ENCODE measurements around the gene LRRC42.
A peak's percentile ranks its signal among the peaks of the same experiment; 100 is the strongest.

Gene LRRC42, protein sequence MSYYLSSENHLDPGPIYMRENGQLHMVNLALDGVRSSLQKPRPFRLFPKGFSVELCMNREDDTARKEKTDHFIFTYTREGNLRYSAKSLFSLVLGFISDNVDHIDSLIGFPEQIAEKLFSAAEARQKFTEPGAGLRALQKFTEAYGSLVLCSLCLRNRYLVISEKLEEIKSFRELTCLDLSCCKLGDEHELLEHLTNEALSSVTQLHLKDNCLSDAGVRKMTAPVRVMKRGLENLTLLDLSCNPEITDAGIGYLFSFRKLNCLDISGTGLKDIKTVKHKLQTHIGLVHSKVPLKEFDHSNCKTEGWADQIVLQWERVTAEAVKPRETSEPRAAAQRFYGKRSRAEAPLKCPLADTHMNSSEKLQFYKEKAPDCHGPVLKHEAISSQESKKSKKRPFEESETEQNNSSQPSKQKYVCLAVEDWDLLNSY

GRCh38 chr1:53946252-53947171 lies at the start of gene LRRC42:
TSS of gene LRRC42 (plus strand) at chr1:53946350. CDS start at chr1:53952000, 5,650 bp downstream.
- peak in 1 of 2 experiments; percentile 79 for DNase-seq

- no peak for DNase-seq
Observed at GRCh38 chr1:53896635-53897229, 49.4 kb upstream of the LRRC42 start.

- DNase-seq: no peak
Observed at GRCh38 chr1:53899206-53899628, 46.9 kb upstream of the LRRC42 start.

GRCh38 chr1:53899708-53900107 lies 46.4 kb upstream of the LRRC42 start:
- no peak for DNase-seq

DNA sequence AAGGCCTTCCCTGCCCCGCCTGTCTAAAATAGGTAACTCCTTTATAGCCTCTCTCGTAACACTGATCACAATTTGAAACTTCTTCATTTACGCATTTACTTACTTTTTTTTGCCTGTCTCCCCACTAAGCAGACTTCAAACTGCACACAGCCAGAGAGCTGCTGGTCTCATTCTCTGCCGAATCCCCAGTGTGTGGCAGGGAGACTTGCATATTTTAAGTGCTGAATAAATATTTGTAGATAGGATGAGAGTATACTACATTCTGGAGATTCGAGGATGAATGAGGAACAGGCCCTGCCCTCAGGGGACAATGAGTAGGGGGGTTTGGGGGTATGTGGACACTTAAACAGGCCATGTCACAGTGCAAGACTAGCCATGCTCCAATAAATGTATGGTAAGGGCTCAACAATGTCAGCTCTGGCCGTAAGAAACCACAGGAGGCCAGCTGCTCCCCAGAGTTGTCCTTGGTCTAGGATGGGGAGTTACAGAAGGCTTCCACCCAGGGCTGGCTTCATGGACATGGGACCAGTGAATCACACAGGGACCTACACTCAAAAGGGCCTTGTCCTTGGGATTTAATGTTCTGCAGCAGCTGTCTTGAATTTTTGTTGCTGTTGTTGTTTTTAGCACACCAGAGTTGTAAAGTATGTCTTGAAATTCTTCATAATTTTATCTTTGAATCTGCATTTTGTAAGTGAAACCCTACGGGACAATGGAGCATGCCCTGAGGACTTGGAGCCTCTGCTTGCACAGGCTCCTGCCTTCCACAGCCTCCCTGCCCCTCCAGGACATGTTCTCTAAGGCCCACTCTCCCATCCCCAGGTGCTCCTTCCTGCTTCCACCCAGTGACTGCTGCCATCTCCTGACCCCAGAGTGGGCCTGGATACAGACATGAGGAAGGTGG lies 43.7 kb upstream of the LRRC42 start:
- DNase-seq: no peak

- DNase-seq: no peak
Observed at GRCh38 chr1:53905509-53905908, 40.6 kb upstream of the LRRC42 start.

- DNase-seq: no peak
Observed at GRCh38 chr1:53906121-53906520, 40.0 kb upstream of the LRRC42 start.

GRCh38 chr1:53909946-53910345 lies 36.2 kb upstream of the LRRC42 start:
- DNase-seq: no peak

DNA sequence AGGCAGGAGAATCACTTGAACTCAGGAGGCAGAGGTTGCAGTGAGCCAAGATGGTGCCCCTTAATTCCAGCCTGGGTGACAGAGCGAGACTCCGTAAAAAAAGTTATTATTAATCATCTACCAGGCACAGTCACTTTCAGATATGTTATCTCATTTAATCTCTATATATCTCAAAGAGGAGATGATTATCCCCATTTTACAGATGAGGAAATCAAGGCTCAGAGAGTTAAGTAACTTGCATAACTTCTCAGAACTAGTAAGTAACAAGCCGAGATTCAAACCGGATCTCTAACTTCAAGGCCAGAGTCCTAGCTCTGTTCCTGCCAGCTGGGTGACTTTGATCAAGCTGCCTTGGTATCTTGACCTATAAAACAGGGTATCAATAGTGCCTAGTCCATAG lies 34.7 kb upstream of the LRRC42 start:
- no peak for DNase-seq

- DNase-seq: no peak
Observed at GRCh38 chr1:53913352-53914033, 32.7 kb upstream of the LRRC42 start.

GRCh38 chr1:53918343-53918742 lies 27.8 kb upstream of the LRRC42 start:
- DNase-seq: no peak

DNA sequence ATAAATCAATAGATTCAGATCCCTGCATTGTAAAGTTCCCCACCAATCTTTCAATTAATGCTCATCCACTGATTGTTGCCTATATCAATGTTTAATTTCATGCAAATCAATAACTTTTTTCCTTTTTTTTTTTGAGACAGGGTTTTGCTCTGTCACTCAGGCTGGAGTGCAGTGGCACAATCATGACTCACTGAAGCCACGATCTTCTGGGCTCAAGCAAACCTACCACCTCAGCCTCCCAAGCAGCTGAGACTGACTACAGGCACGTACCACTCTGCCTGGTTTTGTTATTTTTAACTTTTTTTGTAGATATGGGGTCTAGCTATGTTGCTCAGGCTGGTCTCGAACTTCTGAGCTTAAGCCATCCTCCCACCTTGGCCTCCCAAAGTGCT lies 26.5 kb upstream of the LRRC42 start:
- no peak for DNase-seq

DNA sequence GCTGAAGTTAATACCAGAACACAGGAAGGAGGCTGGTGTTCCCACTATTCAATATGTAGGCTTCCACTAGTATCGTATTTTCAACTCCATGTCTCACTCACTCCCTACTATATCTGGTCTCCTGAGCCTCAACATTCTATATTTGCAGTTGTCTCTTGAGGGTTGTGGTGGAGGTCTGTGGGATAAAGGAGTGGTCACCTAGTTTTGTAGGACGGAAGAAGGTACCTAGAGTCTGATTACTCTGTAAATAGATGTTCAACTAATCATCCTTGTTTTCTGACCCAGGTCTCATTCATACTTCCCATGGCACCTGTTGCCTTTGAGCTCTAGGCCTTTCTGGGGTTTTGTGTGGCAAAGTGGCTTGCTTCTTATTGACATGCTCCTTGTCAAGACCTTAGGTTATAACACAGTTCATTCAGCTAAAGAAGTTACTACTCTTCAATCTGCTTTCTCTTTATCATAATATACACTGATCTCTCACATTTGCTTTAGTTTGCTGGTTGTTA lies 18.7 kb upstream of the LRRC42 start:
- DNase-seq: no peak

DNA sequence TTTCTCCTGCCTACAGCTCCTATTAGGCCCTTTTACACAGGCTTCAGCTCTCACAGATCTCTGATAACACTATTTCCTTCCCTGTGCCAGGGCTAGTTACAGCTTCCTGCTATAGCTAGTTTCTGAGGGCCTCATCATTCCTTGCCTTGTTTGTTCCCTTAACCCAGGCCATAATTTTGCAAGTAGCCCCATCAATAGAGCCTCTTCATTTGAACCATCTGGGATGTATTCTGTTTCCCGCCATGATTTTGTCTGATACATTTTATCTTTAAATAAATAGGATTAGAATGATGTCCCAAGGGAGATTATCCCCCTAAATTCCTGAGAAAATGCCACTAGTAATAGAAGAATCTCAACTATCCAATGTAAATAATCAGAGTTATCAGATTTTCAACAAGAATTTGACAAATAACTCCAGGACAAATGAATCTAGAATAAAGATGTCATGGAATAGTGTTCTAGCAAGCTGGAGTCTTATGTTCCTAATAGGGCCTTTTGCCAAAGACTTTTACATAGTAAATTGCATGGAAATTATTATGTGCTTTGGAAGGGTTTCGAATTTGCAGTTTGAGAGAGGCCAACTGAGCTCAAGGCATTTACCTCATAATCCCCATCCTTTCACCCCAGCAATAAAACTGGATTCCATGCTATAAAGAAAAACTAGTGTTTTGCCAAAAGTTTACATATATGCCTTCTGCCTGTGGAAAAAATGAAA lies 16.7 kb upstream of the LRRC42 start:
- DNase-seq: no peak

DNA sequence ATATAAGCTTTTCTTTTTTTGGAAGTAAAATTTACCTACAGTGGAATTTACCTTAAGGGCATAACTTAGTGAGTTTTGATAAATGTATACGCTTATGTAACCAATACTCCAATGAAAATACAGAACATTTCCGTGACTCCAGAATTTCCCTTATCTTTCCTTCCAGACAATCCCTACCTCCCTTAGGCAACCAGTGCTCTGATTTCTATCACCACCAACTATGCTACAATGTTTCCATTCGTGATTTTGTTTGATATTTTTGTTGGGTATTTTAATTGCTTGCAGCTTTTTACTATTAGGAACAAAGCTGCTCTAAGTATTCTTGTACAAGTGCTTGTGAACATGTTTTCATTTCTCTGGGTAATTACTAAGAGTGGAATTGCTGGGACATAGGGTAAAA lies 15.2 kb upstream of the LRRC42 start:
- DNase-seq: no peak

DNA sequence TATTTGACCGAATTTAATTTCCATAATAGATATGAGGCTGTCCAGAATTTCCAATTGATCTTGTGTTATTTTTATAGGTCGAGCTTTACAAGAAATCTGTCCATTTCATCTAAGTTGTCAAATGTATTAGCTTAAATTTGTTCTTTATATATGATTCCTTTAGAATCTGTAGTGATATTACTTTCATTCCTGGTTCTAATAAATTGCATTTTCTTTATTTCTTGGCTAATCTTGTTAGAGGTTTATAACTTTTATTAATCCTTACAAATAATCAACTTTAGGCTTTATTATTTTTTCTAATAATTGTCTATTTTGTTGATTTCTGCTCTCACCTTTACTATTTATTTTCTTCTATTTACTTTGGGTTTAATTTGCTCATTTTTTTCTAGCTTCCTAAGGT lies 14.6 kb upstream of the LRRC42 start:
- no peak for DNase-seq

DNA sequence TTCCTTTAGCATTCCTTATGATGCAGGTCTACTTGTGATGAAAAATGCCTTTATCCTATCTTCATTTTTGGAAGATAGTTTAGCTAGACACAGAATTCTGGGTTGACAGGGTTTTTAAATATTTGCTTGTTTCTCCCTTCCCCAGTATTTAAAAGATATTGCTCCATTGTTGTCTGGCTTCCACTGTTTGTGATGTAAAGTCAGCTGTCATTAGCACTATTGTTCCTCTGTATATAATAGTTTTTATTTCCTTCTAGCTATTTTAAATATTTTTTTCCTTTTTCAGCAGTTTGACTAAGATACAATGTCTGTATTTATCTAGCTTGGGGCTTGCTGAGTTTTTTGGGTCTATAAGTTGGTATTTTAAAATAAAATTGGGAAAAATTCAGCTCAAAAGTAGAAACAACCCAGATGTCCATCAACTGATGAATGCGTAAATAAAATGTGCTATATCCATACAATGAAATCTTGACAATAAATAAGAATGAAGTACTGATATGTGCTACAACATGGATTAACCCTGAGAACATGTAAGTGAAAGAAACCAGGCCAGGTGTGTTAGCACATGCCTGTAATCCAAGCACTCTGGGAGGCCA lies 11.9 kb upstream of the LRRC42 start:
- DNase-seq: no peak

GRCh38 chr1:53936430-53936829 lies 9.7 kb upstream of the LRRC42 start:
- no peak for DNase-seq

DNA sequence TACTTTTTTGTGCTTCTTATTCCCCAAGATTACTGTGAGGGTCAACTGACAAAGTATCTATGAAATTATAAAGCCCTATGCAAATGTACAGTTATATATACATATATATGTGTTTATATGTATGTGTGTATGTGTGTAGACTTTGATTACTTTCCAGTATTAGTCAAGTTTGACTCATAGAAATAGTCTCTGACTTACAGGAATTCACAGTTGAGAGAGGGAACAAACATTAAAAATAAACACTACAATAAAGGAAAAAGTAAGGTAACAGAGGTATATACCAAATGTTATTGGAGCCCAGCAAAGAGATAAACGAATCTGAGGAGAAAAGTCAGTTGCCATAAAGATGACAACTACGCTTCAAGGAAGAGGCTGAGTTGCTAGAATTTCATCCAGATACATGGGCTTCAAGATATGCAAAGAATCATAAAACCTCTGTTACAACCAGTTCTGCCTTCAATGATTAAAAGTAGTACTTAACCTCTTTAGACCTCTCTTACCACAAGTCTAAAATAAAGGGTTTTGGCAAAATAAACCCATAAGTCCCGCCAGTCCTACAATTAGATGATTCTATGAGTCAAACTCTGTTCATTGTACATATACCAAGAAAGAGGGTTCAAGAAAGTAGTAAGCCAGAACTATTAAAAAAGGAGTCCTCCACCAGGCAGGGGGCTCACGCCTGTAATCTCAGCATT lies 7.9 kb upstream of the LRRC42 start:
- no peak for DNase-seq

Data from NCI-H187 (cell line).